H9 (cell line): ENCODE data around the gene DPP10. TPM values are rescaled to one million over a fixed set of nuclear protein-coding genes. Genes with fewer than 3 reads are reported as not detected.

Source experiments
- DNase-seq: peaks from one replicate; pipeline ENCODE4 v3.0.0-alpha.2; 2017
- H2AFZ ChIP-seq: one replicate; pipeline ENCODE4 v1.6.1; 2013; ENCODE audit warnings: mild to moderate bottlenecking, low read length, control low read depth, moderate library complexity
- H2AK5ac ChIP-seq: 2 replicates; pipeline ENCODE4 v1.6.1; 2013; ENCODE audit warnings: low read length, control low read depth, mixed read lengths; ENCODE audit not compliant: insufficient read length
- H2BK120ac ChIP-seq: one replicate; pipeline ENCODE4 v1.6.1; 2013; ENCODE audit warnings: low read depth, mild to moderate bottlenecking, low read length, control low read depth, inconsistent platforms; ENCODE audit not compliant: poor library complexity, severe bottlenecking
- H2BK12ac ChIP-seq: 2 replicates; pipeline ENCODE4 v1.6.1; 2013; ENCODE audit warnings: low read length, control low read depth, mixed read lengths, low read depth; ENCODE audit not compliant: insufficient read length
- H2BK15ac ChIP-seq: 2 replicates; pipeline ENCODE4 v1.6.1; 2013; ENCODE audit warnings: low read depth, low read length, control low read depth
- H2BK20ac ChIP-seq: one replicate; pipeline ENCODE4 v1.6.1; 2013; ENCODE audit warnings: low read depth, mild to moderate bottlenecking, low read length, control low read depth, inconsistent platforms; ENCODE audit not compliant: poor library complexity, severe bottlenecking
- H2BK5ac ChIP-seq: 2 replicates; pipeline ENCODE4 v1.6.1; 2013; ENCODE audit warnings: low read length, control low read depth, mixed read lengths; ENCODE audit not compliant: insufficient read length
- H3K14ac ChIP-seq: 2 replicates; pipeline ENCODE4 v1.6.1; 2013; ENCODE audit warnings: low read length, control low read depth; ENCODE audit not compliant: insufficient read depth
- H3K18ac ChIP-seq: 2 replicates; pipeline ENCODE4 v1.6.1; 2013; ENCODE audit warnings: low read depth, mild to moderate bottlenecking, mixed read lengths, low read length, control low read depth; ENCODE audit not compliant: insufficient read length
- H3K23ac ChIP-seq: 2 replicates; pipeline ENCODE4 v1.6.1; 2013; ENCODE audit warnings: low read length, control low read depth, mixed read lengths, low read depth; ENCODE audit not compliant: insufficient read length
- H3K23me2 ChIP-seq: 2 replicates; pipeline ENCODE4 v1.6.1; 2013; ENCODE audit warnings: low read depth, mild to moderate bottlenecking, mixed read lengths, low read length, control low read depth; ENCODE audit not compliant: insufficient read length, poor library complexity, severe bottlenecking
- H3K27ac ChIP-seq: 2 replicates; pipeline ENCODE4 v1.5.1; 2013; ENCODE audit warnings: low read length, control low read depth, mixed read lengths, low read depth; ENCODE audit not compliant: insufficient read length
- H3K27me3 ChIP-seq: 2 replicates; pipeline ENCODE4 v1.6.1; 2013; ENCODE audit warnings: low read length, control low read depth, inconsistent platforms; ENCODE audit not compliant: insufficient read depth
- H3K4ac ChIP-seq: 2 replicates; pipeline ENCODE4 v1.6.1; 2013; ENCODE audit warnings: low read depth, mild to moderate bottlenecking, control low read depth, inconsistent platforms, low read length, moderate library complexity
- H3K4me1 ChIP-seq: 2 replicates; pipeline ENCODE4 v1.6.1; 2013; ENCODE audit warnings: low read length, control low read depth, inconsistent platforms; ENCODE audit not compliant: insufficient read depth
- H3K4me2 ChIP-seq: 2 replicates; pipeline ENCODE4 v1.6.1; 2013; ENCODE audit warnings: low read length, control low read depth, mixed read lengths; ENCODE audit not compliant: insufficient read length, insufficient read depth
- H3K56ac ChIP-seq: 2 replicates; pipeline ENCODE4 v1.6.1; 2013; ENCODE audit warnings: low read depth, mild to moderate bottlenecking, mixed read lengths, low read length, control low read depth; ENCODE audit not compliant: insufficient read length
- H3K79me1 ChIP-seq: 2 replicates; pipeline ENCODE4 v1.6.1; 2013; ENCODE audit warnings: low read depth, mild to moderate bottlenecking, moderate library complexity, low read length, control low read depth, inconsistent platforms; ENCODE audit not compliant: insufficient read depth, poor library complexity, severe bottlenecking
- H3K79me2 ChIP-seq: 2 replicates; pipeline ENCODE4 v1.6.1; 2013; ENCODE audit warnings: low read length, control low read depth, inconsistent platforms; ENCODE audit not compliant: insufficient read depth
- H3K9ac ChIP-seq: 2 replicates; pipeline ENCODE4 v1.6.1; 2013; ENCODE audit warnings: low read length, control low read depth, mixed read lengths; ENCODE audit not compliant: insufficient read length; ENCODE audit errors: extremely low read depth
- H3K9me3 ChIP-seq: one replicate; pipeline ENCODE4 v1.6.1; 2013; ENCODE audit warnings: low read depth, low read length, inconsistent platforms; ENCODE audit not compliant: control insufficient read depth
- H3T11ph ChIP-seq: one replicate; pipeline ENCODE4 v1.6.1; 2013; ENCODE audit warnings: mild to moderate bottlenecking, low read length, control low read depth, inconsistent platforms
- H4K20me1 ChIP-seq: one replicate; pipeline ENCODE4 v1.6.1; 2013; ENCODE audit not compliant: control insufficient read depth, insufficient read length, insufficient read depth
- H4K5ac ChIP-seq: 2 replicates; pipeline ENCODE4 v1.6.1; 2013; ENCODE audit warnings: low read depth, mild to moderate bottlenecking, mixed read lengths, low read length, control low read depth; ENCODE audit not compliant: insufficient read length
- H4K8ac ChIP-seq: replicated peaks from 2 replicates; pipeline ENCODE4 v1.6.1; 2013; ENCODE audit warnings: low read length, control low read depth, mixed read lengths, low read depth; ENCODE audit not compliant: insufficient read length
- H4K91ac ChIP-seq: 2 replicates; pipeline ENCODE4 v1.6.1; 2013; ENCODE audit warnings: low read depth, mild to moderate bottlenecking, moderate library complexity, mixed read lengths, low read length, control low read depth; ENCODE audit not compliant: insufficient read length
- H3K27ac Mint-ChIP-seq, 3 experiments: 2 replicates in 2 of 3; 3 replicates in 1 of 3; pipeline ENCODE4 v1.8.0; 2020 to 2021; ENCODE audit warnings: mixed read lengths in 3 of 3, mild to moderate bottlenecking in 1 of 3, moderate library complexity in 1 of 3
- H3K27me3 Mint-ChIP-seq: 2 replicates; pipeline ENCODE4 v1.8.0; 2021; ENCODE audit warnings: low read depth, mild to moderate bottlenecking, moderate library complexity, mixed read lengths
- H3K36me3 Mint-ChIP-seq, 3 experiments: 2 replicates in 2 of 3; 3 replicates in 1 of 3; pipeline ENCODE4 v1.8.0; 2020 to 2021; ENCODE audit warnings: low read depth in 3 of 3, mixed read lengths in 3 of 3; ENCODE audit not compliant: insufficient read depth in 1 of 3
- H3K4me1 Mint-ChIP-seq, 2 experiments: 2 replicates each; pipeline ENCODE4 v1.8.0; 2020; ENCODE audit warnings: mixed read lengths in 2 of 2
- H3K4me3 Mint-ChIP-seq, 2 experiments: 2 replicates in 1 of 2; 3 replicates in 1 of 2; pipeline ENCODE4 v1.8.0; 2020 to 2021; ENCODE audit warnings: mild to moderate bottlenecking in 2 of 2, mixed read lengths in 2 of 2, moderate library complexity in 1 of 2
- H3K9me3 Mint-ChIP-seq, 2 experiments: 2 replicates in 1 of 2; 3 replicates in 1 of 2; pipeline ENCODE4 v1.8.0; 2020; ENCODE audit warnings: mild to moderate bottlenecking in 2 of 2, mixed read lengths in 2 of 2, moderate library complexity in 1 of 2
- WGBS: extraction: QIAGEN DNeasy Blood & Tissue Kit; methylation state at CpG from one replicate; pipeline ENCODE4 v1.1.7; 2013; ENCODE audit warnings: missing lambda C conversion rate, low lambda C conversion rate, mixed read lengths; ENCODE audit not compliant: insufficient read length; ENCODE audit errors: extremely low coverage; 5-methylcytosine and 5-hydroxymethylcytosine counted together
- total RNA-seq: library from RNA; stranded (reverse); gene quantifications from 2 replicates; pipeline ENCODE4 v1.2.1, GENCODE V29; 2021
- TF ChIP-seq, protein P1 (sequence below): fragments of 200-600 bp; sonication (generic); conservative IDR thresholded peaks from 3 replicates; pipeline ENCODE4 v1.8.0; 2021; ENCODE audit warnings: antibody characterized with exemption, mild to moderate bottlenecking

Gene DPP10
- total RNA-seq, 1 experiment from 2014 or later = 11.3 TPM

GRCh38 chr2:114821055-114821454 lies 378.6 kb downstream of the DPP10 start:
- TF ChIP-seq, protein P1, sequence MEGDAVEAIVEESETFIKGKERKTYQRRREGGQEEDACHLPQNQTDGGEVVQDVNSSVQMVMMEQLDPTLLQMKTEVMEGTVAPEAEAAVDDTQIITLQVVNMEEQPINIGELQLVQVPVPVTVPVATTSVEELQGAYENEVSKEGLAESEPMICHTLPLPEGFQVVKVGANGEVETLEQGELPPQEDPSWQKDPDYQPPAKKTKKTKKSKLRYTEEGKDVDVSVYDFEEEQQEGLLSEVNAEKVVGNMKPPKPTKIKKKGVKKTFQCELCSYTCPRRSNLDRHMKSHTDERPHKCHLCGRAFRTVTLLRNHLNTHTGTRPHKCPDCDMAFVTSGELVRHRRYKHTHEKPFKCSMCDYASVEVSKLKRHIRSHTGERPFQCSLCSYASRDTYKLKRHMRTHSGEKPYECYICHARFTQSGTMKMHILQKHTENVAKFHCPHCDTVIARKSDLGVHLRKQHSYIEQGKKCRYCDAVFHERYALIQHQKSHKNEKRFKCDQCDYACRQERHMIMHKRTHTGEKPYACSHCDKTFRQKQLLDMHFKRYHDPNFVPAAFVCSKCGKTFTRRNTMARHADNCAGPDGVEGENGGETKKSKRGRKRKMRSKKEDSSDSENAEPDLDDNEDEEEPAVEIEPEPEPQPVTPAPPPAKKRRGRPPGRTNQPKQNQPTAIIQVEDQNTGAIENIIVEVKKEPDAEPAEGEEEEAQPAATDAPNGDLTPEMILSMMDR = no peak
- H4K91ac ChIP-seq = no peak overlapping the region

More at GRCh38 chr2:114821055-114821454, 378.6 kb downstream of the DPP10 start:
- no peak overlapping the region for H3K23ac ChIP-seq
- no peak overlapping the region for H2BK15ac ChIP-seq
- H4K20me1 ChIP-seq = no peaks in the 10 kb centered on the region
- no peak overlapping the region for H3T11ph ChIP-seq
- peak overlapping the region in 1 of 3 experiments; percentile 19; a peak in 1 of 7 replicates for H3K27ac Mint-ChIP-seq
- peaks cover 21 to 31% (median 29%) of the 10 kb centered on the region in 3 experiments for H3K36me3 Mint-ChIP-seq
- no peak overlapping the region for H4K5ac ChIP-seq
- H3K4me2 ChIP-seq = no peak overlapping the region
- H3K4ac ChIP-seq = no peak overlapping the region
- H3K4me3 Mint-ChIP-seq = no peak overlapping the region; a peak in 1 of 5 replicates
- no peak overlapping the region for H2AK5ac ChIP-seq
- no peak overlapping the region for H3K9ac ChIP-seq
- no peak overlapping the region for H2BK12ac ChIP-seq
- H2BK5ac ChIP-seq = no peak overlapping the region
- no peak overlapping the region for H3K18ac ChIP-seq
- no peaks in the 10 kb centered on the region for H3K79me2 ChIP-seq
- H3K23me2 ChIP-seq = no peaks in the 10 kb centered on the region
- no CpG with 5 or more reads among the region's 3 CpGs for WGBS
- peak; percentile 37 for DNase-seq
- no peak overlapping the region for H2BK120ac ChIP-seq
- H3K79me1 ChIP-seq = no peaks in the 10 kb centered on the region
- H4K8ac ChIP-seq = no peak overlapping the region
- no peaks in the 10 kb centered on the region for H3K27me3 Mint-ChIP-seq
- H3K14ac ChIP-seq = no peak overlapping the region
- H3K9me3 Mint-ChIP-seq = peaks cover 21 to 22% of the 10 kb centered on the region in 2 experiments
- no peak overlapping the region for H3K27ac ChIP-seq
- no peak overlapping the region for H3K56ac ChIP-seq
- no peak overlapping the region for H2AFZ ChIP-seq
- no peaks in the 10 kb centered on the region for H3K9me3 ChIP-seq
- H3K4me1 ChIP-seq = no peaks in the 10 kb centered on the region
- no peaks in the 10 kb centered on the region for H3K27me3 ChIP-seq
- no peak overlapping the region for H2BK20ac ChIP-seq
- H3K4me1 Mint-ChIP-seq = peaks cover 19 to 21% of the 10 kb centered on the region in 2 experiments
